GM18499 (cell line): ENCODE data around the gene FAF1.

Experiments
- ATAC-seq: cut with Tn5 transposase; IDR thresholded peaks from one replicate; pipeline ENCODE4 v1.9.1; 2021; ENCODE audit warnings: moderate number of reproducible peaks; ENCODE audit not compliant: insufficient read depth, unreplicated experiment

FAF1 gene

DNA sequence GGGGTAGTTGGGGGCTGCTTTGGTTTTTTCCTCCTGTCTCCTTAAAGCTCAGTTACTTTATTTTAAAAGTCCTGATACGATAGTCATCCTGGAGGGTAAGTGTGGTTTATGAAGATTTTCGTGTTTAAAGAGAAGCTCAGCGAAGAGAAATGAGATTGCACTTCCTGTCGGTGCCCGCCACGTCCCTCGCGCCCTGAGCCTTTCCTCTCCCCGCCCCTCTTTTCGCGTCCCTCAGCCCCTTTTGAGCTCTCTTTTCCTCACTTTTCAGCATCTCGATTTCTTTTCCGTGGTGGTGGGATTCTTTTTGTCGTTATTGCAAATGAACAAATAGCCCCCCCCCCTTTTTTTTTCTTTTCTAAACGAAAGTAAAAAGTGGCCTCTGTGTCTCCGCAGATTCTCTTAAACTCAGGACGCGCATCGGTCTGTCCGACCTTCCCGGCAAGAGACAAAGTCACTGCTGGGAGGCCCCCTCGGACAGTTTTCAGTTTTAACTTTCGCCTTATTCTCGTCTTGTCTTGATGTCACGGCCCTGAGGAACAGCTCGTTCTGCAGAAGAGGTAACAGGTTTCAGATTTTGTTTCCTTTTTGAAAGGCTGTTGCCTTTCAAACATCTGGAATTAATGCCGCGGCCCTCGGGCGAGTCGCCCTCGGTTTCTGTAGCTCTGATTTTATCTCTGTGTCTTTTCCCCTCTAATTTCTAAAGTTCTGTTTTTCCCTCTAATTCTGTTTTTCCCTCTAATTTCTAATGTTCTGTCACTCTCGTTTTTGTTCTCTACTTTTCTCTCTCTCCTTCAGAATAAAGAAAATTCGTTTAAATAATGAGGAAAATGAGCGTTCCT is 535.8 kb downstream of the FAF1 start:
- no peak for ATAC-seq

DNA sequence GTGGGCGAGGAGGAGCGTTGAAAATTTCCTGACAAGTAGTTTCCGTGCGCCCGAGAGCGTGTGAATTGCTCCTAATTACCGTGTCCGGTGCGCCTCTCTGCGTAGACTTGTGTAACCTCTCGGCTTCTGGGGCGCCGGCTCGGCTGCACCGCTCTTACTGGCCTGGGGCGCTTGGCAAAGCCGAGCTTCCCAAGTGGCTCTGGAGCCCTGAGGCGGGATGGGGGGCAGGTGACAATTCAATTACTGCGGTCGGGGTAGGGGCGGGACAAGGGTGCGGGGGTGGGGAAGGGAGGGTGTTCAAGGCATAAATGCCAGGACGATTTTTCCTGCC is 536.4 kb downstream of the FAF1 start:
- ATAC-seq = no peak

DNA sequence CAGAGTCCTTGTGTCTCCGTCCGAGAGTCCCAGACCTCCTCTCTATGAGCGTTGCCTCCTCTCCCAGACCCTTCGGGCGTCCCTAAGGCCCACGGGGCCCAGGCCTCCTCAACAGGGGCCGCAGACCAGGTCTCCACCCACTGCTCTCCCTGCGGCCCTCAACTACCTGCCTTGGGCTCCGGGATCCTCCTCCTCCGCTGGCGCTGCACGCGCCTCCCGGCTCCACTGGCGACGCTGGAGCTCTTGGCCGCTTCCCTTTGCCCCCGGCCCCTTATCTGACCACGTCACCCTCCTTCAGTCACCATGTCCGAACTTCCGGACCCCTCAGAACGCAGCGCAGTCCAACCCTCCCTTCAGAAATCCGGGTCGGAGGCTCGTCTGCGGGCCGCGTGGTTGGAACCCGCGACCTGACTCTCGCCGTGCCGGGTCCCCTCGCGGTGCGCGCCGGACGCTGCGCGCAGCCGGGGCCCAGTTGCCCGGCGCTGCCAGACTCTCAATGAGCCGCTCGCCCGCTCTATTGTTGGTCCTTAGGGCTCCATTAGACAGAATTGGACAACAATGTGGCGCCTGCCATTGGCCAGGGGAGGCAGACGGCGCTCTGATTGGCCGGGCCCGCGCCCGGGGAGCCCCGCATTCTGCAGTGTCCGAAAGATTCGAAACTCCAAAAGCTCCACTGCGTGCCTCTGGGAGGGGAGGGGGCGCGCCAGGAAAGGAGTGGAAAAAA is 537.0 kb downstream of the FAF1 start, which contains the start of gene DMRTA2:
Gene DMRTA2, minus strand, starts transcription at position 498 of the 724 bp plus-strand sequence. CDS start 1,907 bp downstream, outside the sequence.
- no peak for ATAC-seq

DNA sequence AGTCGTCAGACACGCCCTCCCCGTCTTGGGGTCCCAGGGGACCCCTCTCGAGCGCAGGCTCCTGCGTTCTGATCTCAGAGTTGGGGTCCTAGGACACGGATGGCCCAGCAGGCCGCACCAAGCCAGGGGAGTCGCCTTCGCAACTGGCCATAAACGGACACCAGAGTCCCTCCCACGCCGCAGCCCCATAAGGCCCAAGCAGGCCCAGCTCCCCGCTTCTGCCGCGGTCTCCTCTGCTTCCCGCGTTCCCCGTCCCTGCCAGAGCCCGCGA is 537.5 kb downstream of the FAF1 start:
- ATAC-seq = no peak

DNA sequence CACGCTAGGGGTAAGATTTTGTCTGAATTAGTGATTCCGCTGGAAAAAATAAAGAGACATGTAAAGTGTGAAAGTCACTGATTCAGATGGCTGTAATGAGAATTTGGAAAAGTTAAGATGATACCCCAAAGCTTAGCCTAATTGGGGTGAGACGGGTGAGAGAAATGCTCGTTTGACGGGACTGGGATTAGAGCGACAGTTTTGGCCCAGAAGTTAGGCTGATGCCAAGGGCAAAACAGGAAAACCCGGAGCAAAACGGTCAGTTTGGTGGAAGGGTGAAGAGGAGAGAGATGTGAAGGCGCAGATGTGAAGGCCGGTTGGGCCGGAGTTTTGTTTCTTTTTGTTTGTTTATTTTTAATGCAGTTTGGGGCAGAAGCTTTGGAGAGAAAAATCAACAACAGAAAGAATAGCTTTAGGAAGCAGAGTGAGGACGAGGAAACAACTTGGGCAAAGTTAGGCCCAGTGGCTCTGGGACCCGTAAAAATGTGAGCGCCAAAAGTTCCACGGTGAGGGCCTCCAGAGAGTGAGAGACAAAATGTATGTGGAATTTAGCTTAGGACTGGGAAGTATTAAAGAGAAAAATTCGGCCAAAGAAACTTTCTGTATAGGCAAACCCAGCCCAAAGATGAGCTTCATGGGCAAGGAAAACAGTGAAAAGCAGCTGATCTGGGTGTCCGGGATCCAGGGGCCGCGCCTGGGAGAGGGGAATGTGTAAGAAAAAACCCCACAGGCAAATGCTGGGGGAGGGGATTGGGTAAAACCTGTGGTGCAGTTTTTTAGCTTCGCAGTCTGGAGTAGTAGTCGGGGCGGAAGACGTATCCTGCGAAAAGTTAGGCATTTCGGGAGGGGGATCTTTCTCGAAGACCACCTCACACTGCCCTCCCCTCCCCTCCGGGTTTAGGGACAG is 538.0 kb downstream of the FAF1 start:
- no peak for ATAC-seq

DNA sequence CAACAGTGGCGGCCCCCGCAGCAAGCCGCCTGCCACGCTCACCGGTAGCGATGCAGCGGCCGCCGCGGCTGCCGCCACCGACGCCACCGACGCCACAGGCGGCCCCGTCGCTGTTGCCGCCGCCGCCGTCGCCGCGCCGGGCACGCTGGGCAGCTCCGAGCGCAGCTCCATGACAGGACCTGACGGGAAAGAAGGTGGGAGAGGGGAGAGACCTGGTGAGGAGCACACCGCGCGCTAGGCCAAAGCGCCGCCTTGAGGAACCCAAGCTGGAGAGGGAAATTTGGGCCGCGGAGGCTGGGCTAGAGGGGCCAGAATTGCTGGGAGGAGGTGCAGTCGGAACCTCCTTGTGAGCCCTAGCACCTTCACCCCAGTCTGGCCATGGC is 538.7 kb downstream of the FAF1 start:
- no peak for ATAC-seq

DNA sequence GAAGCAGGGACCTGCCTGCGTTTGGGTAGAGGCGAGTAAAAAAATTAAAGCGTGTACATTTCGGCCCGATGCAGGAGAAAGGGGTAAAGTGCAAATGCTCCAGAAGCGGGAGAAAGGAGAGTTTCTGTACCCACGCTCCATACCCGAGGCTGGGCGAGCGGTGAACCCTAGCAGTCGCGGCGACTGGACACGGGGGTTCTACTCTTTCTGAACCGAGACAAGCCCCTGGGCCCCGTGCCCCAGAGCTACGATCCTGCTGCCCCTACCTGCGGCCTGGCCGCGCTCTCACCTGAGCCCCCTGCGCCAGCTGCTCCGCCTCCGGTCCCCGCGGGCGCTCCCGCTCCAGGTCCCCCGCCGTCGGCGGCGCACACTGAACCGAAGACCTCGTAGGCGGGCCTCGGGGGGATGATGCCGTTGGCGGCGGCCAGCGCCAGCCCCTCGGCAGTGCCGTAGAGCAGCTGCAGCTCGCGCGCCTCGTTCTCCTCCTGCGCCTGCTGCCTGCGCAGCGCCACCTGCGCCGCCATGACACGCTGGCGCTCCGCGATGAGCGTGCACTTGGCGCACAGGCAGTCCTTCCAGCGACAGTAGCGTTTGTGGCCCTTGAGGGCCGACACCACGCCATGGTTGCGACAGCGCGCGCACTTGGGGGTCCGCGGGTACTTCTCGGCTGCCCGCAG is 539.2 kb downstream of the FAF1 start:
- ATAC-seq = no peak

DNA sequence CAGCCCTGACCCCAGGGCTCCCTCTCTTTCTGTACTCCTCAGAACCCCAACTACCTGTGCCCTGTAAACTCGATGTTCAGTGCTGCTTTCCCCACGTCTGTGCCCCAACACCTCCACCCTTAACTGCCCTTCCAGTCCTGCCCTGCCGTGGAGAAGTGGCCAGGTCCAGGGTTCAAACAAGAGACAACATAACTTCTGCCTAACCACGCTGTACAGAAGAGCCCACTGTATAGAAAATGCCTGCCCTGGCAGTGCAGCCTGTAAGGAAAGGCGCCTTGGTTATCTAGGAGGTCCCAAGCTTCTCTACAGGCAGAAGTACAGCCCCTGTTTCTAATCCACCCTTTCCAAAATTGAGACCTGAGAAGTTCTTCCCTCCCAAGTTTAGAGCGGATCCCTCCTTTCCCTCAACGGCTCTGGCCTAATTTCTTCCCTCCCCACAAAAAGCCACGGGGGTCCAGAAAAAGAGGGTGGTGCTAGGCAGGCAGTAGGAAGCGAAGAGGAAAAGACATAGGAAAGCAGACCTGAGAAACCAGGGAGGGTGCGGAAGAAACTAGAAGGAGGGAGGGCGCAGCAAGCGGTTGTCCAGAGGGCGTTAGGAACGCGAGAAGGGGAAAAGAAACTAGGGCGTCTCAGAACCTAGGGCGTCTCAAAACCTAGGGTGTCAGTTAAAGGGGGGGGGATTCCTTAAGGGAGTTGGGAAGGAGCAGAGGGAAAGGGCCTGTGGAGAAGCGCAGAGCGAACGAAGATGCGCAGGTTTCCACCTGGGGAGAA is 540.0 kb downstream of the FAF1 start:
- no peak for ATAC-seq

DNA sequence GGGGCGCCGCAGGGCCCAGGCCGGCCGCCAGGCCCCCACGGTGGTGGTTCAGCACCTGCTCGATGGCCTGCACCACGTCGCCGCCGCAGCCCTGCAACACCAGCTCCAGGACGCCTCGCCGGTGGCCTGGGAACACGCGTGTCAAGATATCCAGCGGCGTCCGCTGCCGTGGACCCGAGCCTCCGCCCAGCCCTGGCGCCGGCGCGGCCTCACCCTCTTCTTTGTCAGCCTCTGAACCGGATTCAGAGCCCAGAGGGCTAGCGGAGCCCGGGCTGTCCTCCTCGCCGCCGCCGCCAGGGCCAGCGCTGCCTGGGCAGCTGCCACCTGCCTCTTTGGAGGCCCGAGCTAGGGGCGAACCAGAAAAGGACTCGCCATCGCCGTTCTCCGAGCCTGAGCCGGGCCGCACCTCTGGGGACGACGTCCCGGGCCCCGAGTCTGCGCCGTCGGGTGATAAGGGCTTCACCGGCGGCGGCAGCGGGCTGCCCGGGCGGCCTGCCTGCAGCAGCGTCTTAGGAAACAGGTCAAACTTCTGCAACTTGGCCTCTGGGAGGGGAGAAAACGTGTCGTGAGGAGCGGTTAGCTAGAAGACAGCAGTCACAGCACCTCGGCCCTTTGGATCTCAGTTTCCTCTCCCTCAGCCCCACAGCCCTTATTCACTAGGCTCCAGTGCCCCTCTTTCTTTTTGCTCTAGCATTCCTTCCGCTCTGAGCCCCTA is 540.7 kb downstream of the FAF1 start:
- ATAC-seq = no peak

DNA sequence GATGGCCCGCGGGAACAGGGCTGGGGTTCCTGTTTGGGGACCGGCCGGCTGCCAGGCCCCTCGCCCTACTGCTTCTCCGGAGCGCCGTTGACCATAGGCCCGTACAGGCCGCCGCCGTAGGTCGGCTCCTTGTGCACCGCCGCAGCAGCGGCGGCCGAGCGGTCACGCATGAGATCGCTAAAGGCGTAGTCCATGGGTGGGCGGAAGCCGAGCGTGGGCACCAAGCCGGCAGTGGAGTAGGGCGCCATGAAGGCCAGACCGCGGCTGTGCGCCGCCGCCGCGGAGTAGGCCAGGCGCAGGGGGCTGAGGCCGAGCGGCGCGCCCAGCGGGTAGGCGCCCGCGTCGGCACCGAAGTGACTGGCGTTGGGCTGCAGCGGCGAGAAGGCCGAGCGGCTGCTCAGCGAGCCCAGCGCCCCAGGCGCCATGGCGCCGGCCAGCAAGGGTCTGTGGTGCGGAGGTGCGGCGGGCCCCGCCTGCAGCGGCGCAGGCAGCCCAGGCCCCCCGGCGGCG is 541.4 kb downstream of the FAF1 start:
- ATAC-seq = no peak

DNA sequence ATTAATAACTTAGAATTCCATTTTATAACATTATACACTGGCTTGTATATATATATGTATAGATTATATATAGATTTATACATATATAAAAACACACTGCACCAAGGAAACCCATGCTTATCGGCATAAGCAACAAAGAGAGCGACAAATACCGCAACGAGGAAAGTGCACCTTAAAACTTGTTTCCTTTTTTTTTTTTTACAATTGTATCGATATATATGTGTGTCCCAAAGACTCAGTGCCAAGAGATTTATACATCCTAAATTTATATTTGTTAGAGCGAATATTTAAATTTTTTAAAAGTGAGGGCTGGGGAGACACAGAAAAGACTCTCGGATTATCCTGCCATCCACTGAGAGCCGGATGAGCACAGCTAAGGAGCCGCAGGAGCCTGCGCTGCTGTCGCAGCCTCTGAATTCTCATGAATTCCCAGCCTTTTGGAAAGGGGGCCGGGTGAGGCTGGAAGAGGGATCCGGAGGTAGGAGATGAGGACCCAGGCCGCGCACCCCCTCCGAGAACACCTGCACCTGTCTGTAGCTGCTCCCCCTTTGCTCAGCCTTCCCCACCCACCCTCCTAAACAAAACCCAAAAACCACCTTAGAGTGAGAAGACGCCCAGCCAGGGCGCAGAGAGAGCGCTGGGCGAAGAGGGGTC is 542.0 kb downstream of the FAF1 start:
- ATAC-seq = no peak

DNA sequence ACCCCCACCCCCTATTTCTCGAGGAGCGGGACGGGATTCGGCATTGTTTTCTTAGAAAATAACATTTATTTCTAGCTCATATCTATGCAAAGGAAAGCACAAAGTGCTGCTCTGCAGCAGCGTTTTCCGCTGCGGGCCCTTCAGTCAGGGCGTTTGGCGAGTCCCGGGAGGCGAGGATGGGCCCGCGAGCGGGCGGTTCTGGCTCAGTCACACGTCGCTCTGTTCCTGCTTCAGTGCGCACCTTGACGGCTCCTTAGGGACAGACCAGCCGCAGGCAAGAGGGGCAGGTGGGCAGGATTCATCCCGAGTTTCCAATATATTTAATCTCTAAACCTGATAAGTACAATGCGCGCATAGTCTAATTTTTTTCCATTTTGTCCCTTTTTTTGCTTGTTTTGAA is 542.6 kb downstream of the FAF1 start:
- ATAC-seq = no peak

DNA sequence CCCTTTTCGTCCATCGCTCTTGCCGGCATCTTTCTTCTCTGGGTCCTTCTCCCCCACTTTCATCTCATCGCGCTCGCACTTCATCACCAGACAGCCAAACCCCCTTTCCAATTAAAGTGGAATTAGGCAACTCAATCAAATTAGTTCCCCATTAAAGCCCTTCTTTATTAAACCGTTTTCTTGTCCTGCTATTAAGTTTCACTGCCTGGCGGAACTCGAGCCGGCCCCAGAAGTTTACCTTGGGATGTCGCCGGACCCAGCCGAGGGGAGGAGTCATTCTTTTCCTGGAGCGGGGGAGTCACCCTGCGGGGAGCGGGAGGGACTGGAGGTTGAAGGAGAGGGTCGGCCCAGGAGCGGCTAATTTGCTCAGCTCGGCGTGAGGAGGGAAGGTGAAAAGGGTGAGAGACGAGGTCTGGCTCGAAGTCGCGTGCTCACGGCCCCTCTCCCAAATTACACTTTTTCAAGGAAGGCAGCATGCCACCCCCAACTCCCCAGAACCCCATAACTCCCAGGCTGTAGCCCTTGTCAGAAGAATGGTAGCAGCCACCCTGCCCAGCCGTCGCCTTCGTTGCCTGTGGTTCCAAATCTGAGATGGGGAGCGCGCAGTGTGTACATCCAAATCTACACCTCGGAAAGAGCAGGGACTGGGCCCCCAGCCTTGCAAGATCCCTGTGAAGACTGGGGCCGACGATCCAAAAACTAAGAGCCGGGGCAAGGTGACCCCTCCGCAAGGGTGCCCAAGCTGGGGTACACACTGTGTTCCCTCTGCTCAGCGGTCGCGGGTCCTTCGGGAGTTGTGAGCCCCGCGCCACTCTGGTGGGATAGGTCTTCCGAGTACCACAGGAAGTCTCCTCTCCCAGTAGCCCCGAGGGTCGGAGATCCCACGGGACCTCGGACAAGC is 543.3 kb downstream of the FAF1 start:
- no peak for ATAC-seq

DNA sequence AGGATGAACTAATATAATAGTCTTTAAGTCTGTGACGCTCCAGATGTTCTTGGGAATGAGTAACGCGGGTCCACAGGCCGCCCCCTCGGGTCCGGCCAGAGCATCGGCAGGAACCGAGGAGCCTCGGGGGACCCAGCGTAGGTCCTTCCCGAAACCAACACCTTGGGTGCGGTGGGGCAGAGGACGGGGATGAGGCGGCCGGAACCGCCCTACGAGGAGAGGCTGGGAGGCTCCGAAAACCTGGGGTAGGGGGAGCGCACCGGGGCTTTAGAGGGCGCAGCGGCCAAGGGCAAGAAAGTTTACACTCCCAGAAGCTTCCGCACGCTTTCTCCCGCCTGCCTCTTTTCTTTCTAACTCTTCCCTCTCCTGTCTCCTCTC is 543.9 kb downstream of the FAF1 start:
- no peak for ATAC-seq

DNA sequence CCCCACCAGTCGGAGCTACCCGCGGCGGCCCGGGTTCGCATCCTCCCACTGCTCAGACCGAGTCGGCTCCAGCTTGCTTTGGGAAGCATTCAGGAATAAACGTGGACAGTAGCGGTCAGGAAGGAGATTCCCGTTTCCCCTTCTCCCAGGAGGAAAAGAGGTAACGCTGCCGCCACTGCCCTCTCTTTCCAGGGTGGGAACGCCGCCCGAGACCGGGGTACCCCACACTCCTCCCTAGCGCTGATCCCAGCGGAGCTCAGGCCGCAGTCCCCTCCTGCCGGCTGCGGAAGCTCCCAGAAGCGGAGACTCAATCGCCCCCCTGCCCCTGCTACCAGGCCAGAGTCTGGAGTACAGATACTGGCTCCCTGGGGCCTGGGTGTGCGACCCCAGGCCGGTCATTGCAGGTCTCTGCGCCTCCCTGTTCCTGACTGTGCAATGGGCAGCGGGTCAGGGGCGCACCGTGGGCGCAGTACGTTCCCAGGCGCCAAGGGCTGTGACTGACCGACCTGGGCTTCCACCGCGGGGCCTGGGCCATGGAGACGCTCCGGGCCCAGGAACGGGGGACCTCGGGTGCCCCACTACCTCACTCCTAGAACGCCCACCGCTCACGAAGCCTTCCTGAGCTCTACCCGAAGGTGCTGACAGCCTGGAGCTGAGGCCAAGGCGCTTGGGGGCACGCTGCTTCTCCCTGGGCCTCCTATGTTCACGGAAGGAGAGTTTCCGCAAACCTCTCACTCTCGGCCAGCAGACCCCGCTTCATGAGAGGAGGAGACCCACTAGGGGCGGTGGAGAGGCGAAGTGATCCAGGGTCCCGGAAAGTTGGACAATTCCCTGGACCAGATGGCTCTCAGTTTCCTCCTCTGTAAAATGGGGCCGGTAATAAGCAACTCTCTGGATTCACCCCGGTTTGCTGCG is 544.6 kb downstream of the FAF1 start:
- ATAC-seq = no peak

DNA sequence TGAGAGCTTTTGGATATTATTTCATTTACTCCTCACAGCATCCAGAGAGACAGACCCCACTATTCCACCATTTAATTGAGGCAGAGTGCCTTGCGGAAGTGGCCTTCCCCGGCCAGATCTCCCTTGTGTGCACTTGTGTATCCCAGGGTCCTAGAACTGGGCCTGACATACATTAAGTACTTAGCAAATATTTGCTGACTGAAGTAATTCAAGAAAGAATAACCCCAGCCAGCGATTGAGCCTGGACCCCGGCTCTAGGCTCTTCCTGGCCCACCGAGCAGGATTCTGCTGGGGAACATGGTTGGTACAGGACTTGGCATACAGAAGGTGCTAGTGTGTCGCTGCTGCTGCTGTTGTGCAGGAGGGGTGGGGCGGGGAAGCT is 545.2 kb downstream of the FAF1 start:
- ATAC-seq = no peak
